Superior temporal gyrus (tissue), 1 donor: Measurements from ENCODE around the gene DGKB.
A peak's percentile ranks its signal among the peaks of the same experiment; 100 is the strongest.

ENCODE experiments used
- DNase-seq: peaks from one replicate; pipeline ENCODE4 v3.0.0-alpha.2; 2016; ENCODE audit errors: extremely low spot score

The DGKB gene

GRCh38 chr7:14760730-14761478 is 141.6 kb downstream of the DGKB start:
- no peak for DNase-seq

- no peak for DNase-seq
Measured at GRCh38 chr7:14759785-14760184, 142.8 kb downstream of the DGKB start.

- no peak for DNase-seq
Measured at GRCh38 chr7:14754631-14755030, 147.9 kb downstream of the DGKB start.

GRCh38 chr7:14752301-14752700 is 150.2 kb downstream of the DGKB start:
- no peak for DNase-seq

GRCh38 chr7:14751461-14751860 is 151.1 kb downstream of the DGKB start:
- no peak for DNase-seq

GRCh38 chr7:14748461-14748860 is 154.1 kb downstream of the DGKB start:
- DNase-seq = no peak

GRCh38 chr7:14747701-14748100 is 154.8 kb downstream of the DGKB start:
- DNase-seq = no peak

GRCh38 chr7:14745076-14745475 is 157.5 kb downstream of the DGKB start:
- no peak for DNase-seq

- DNase-seq = no peak
Measured at GRCh38 chr7:14740606-14741005, 161.9 kb downstream of the DGKB start.

GRCh38 chr7:14739841-14740185 is 162.7 kb downstream of the DGKB start:
- DNase-seq = no peak

GRCh38 chr7:14739168-14739840 is 163.2 kb downstream of the DGKB start:
- no peak for DNase-seq

GRCh38 chr7:14738086-14738485 is 164.5 kb downstream of the DGKB start:
- no peak for DNase-seq

GRCh38 chr7:14734839-14735321 is 167.7 kb downstream of the DGKB start:
- DNase-seq = no peak

- DNase-seq = no peak
Measured at GRCh38 chr7:14720785-14721184, 181.8 kb downstream of the DGKB start.

- peak; percentile 70 for DNase-seq
Measured at GRCh38 chr7:14717816-14718215, 184.7 kb downstream of the DGKB start.

GRCh38 chr7:14717169-14717568 is 185.4 kb downstream of the DGKB start:
- DNase-seq = no peak

- no peak for DNase-seq
Measured at GRCh38 chr7:14714161-14714728, 188.3 kb downstream of the DGKB start.

- DNase-seq = peak; percentile 57
Measured at GRCh38 chr7:14698239-14698638, 204.3 kb downstream of the DGKB start.

GRCh38 chr7:14697684-14698083 is 204.9 kb downstream of the DGKB start:
- DNase-seq = no peak

- peak; percentile 82 for DNase-seq
Measured at GRCh38 chr7:14691597-14692203, 210.9 kb downstream of the DGKB start.

GRCh38 chr7:14691034-14691433 is 211.5 kb downstream of the DGKB start:
- no peak for DNase-seq

- DNase-seq = no peak
Measured at GRCh38 chr7:14690486-14690885, 212.1 kb downstream of the DGKB start.

GRCh38 chr7:14690075-14690474 is 212.5 kb downstream of the DGKB start:
- DNase-seq = no peak
